HG02610 (cell line): Measurements from ENCODE around the gene SELENOO.

Experiments
- ATAC-seq: cut with Tn5 transposase; IDR thresholded peaks from one replicate; pipeline ENCODE4 v1.9.1; 2021; ENCODE audit warnings: mild to moderate bottlenecking, moderate library complexity; ENCODE audit not compliant: unreplicated experiment

SELENOO gene

GRCh38 chr22:50216055-50216683 lies 15.4 kb downstream of the SELENOO start:
- no peak for ATAC-seq

GRCh38 chr22:50216684-50217520 lies 16.1 kb downstream of the SELENOO start:
- no peak for ATAC-seq

- ATAC-seq, result no peak
Measured at GRCh38 chr22:50217543-50218152, 16.8 kb downstream of the SELENOO start.

GRCh38 chr22:50218153-50218995 lies 17.6 kb downstream of the SELENOO start:
- no peak for ATAC-seq

GRCh38 chr22:50218996-50219727 lies 18.4 kb downstream of the SELENOO start:
- ATAC-seq, result no peak

GRCh38 chr22:50219800-50220602 lies 19.2 kb downstream of the SELENOO start:
- ATAC-seq, result no peak

- ATAC-seq, result no peak
Measured at GRCh38 chr22:50220603-50221409, 20.0 kb downstream of the SELENOO start.

- no peak for ATAC-seq
Measured at GRCh38 chr22:50221410-50222300, 20.8 kb downstream of the SELENOO start.

- ATAC-seq, result no peak
Measured at GRCh38 chr22:50222508-50222907, 21.7 kb downstream of the SELENOO start.

- ATAC-seq, result no peak
Measured at GRCh38 chr22:50224071-50224470, 23.3 kb downstream of the SELENOO start.

GRCh38 chr22:50225200-50225969 lies 24.6 kb downstream of the SELENOO start:
- no peak for ATAC-seq

- ATAC-seq, result no peak
Measured at GRCh38 chr22:50226063-50226874, 25.5 kb downstream of the SELENOO start.

GRCh38 chr22:50226875-50227165 lies 26.0 kb downstream of the SELENOO start:
- ATAC-seq, result no peak

- no peak for ATAC-seq
Measured at GRCh38 chr22:50227579-50228215, 26.9 kb downstream of the SELENOO start.

- ATAC-seq, result no peak
Measured at GRCh38 chr22:50228366-50228765, 27.6 kb downstream of the SELENOO start.

GRCh38 chr22:50229370-50229769 lies 28.6 kb downstream of the SELENOO start:
- no peak for ATAC-seq
